ENCODE measurements around the gene IGF2BP2. TPM values are rescaled to one million over a fixed set of nuclear protein-coding genes. Genes with fewer than 3 reads are reported as not detected.
"Not testable (repeated sequence)": the region's sequence is repeated elsewhere in the genome, so short reads cannot be mapped to it uniquely, and the experiment has no call there.

IGF2BP2 gene
- total RNA-seq, 2 donors from 2014 or later: 12.8 to 14.2 TPM

DNA sequence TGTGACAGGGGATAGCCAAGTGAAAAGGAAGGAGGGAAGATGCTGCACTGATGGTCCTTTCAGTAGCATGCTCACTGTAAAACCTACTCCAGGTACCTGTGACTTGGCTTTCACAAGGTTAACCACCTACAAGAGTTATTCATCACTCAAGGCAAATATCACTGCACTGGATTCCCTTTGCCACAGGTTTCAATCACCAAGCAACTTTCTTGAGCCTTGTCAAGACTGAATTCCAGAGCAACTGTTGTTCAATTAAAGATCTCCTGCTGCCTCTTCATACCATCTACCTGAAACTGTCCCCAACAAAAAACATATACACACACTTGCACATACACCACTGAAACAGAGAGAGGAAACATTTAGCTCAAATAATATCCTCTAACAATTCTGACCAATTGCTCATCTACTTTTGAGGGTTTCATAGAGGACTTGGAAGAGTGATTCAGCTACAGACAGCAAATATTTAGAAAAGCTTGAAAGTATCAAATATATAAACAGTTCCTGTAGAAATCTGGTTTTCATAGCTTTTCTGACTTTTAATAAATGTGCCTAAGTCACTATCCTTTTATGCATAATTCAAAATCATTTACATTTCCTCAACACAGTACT lies 6.5 kb downstream of the IGF2BP2 start:
- DNase-seq: no peak
- intact Hi-C loops (cut with DNase I): no loop called here
- no peak for ATAC-seq

DNA sequence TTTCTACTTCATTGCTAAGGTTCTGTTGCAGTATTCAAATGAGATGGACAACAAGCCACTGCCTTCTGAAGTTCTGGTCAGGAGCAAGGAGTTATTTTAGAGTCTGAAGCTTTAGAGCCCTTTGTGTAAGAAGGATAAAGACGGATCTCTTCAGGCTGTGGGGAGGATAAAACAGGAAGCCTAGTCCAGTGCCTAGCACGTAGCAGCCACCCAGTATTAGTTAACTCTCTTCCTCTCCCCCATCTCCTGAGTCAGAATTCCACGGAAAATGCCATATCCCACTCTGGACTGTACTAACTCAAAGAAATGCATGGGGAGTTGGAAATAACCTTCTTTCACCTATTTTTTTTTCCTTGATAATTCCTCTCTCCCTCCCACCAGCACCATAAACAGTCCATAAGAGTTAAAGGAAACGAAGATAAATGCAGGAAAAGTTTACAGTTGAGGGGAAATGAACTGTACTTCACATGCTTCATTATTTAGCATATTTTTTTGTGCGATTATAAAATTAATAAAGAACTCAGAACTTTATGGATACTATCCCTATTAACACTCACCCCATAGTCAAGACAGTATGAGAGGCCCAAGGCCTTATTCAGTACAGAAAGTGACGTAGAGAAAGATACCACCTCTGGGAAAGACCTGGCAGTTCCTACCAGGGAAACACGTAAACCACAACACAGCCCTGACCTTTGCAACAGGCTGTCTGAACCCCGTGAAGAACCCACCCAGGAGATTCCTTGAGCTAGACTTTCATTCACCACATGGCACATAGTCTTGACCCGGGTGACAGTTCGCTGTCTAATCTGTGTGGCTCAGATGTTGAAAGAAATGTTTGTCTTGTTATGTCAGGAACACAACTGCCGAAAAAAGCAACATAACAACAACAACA lies 9.2 kb downstream of the IGF2BP2 start:
- intact Hi-C loops (cut with DNase I): no loop called here
- no peak for DNase-seq
- peak; percentile 50 to 79 for ATAC-seq

DNA sequence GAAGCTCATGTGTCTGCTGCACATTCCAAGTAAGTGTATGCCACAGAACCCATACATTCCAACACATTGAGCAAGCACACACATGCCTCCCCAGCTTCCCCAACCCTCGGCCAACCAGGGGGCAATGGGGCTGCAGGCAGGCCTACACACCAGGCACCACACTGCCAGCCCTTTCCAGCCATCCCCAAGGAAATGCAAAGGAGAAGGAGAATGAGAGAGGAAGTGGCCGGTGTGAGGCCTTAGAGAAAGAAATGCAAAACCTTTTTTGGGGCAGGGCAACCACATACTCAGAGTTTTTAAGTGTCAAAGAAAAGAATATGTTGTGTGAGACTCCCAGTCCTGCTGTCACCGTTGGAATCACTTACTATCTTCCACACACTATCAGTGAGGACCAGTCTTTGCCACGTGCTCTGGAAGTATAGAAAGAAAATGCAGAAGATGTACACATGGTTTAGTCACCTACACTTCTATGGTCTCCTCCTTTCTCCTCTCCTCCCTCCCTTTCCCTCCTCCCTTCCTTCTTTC lies 11.1 kb downstream of the IGF2BP2 start:
- intact Hi-C loops (cut with DNase I): no loop called here
- DNase-seq (no peak), ATAC-seq (no peak)

DNA sequence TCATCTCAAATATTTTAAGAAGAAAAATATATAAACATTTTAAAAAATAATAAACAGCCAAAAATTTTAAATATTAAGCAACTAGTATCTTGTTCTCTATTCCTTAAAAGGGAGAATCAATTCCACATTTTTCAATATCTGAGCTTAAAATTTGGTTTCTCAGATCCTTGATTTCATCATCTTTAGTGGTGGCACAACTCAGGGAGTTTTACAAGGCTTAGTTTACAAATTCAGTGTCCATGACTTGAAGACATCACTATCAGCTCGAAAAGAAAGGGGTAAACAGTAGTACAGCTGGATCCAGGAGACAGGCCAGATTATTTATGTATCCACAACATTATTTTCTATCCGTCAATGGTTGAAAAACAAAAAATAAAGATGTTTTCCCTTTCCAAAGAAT lies 11.6 kb downstream of the IGF2BP2 start:
- intact Hi-C loops (cut with DNase I): no loop called here

DNA sequence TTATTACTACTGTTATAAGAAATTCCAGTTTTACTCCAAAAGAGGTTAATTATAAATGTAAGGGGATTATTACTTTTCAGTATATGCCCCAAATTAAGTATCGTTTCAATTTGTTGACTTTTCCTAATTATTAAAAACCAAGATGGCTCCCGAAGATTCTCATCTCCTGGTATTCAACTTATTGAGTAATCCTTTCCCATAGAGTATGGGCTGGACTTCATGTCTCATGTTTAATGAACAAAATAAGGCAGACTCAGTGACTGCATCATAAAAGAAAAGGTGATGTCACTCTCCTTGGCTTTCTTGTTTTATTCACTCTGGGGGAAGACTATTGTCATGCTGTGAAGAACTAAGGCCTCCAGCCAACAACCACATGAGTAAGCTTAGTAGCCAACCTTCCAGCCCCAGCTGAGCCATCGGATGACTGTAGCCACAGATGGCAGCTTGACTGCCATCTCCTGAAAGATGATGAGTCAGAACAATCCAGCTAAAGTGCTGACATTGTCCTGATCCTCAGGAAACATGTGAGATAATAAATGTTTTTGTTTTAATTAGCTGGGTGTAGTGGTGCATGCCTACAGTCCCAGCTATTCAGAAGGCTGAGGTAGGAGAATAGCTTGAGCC lies 17.3 kb downstream of the IGF2BP2 start:
- intact Hi-C loops (cut with DNase I): no loop called here
- DNase-seq (no peak), ATAC-seq (no peak)

More for the DNA sequence above, 11.6 kb downstream of the IGF2BP2 start:
- ATAC-seq: no peak
- DNase-seq: no peak

DNA sequence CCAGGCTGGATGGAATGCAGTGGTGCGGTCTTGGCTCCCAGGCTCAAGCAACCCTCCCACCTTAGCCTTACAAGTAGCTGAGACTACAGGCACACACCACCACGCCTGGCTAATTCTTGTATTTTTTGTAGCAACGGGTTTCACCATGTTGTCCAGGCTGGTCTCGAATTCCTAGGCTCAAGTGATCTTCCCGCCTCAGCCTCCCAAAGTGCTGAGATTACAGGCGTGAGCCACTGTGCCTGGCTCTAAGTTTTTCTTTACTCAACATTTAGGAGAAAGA lies 26.1 kb downstream of the IGF2BP2 start:
- DNase-seq; intact Hi-C loops (cut with DNase I): not testable (repeated sequence)
- peak in 1 of 2 donors; percentile 18 for ATAC-seq

DNA sequence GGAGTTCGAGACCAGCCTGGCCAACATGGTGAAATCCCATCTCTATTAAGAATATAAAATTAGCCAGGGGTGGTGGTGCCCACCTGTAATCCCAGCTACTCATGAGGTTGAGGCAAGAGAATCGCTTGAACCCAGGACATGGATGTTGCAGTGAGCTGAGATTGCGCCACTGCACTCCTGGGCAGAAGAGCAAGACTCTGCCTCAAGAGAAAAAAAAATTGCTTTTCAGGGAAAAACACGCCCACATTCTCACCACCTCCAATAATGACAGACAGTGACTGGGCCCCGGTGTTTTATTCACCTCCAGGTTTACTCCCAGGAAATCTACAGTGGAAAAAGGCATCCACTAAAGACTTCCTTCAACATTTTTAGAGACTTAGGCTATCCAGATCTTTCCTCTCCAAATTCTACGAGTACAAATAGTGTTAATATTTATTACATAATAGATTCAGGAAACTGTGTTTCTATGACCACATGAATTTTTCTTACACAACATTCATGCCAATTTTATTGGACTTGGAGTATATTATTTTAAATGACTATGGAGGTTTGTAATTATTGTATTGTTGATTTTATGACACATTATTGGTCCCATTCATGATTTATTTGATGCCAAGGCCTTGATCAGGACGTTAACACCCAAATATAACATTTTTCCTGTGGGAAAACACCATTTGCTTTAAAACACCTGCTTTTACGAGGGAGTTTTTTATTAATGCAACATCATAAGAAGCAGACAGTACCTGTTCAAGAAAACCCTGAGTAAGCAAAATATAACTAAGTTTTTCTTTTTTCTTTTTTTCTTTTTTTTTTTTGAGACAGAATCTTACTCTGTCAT lies 26.6 kb downstream of the IGF2BP2 start:
- intact Hi-C loops (cut with DNase I): no loop called here
- DNase-seq (no peak), ATAC-seq (no peak)

DNA sequence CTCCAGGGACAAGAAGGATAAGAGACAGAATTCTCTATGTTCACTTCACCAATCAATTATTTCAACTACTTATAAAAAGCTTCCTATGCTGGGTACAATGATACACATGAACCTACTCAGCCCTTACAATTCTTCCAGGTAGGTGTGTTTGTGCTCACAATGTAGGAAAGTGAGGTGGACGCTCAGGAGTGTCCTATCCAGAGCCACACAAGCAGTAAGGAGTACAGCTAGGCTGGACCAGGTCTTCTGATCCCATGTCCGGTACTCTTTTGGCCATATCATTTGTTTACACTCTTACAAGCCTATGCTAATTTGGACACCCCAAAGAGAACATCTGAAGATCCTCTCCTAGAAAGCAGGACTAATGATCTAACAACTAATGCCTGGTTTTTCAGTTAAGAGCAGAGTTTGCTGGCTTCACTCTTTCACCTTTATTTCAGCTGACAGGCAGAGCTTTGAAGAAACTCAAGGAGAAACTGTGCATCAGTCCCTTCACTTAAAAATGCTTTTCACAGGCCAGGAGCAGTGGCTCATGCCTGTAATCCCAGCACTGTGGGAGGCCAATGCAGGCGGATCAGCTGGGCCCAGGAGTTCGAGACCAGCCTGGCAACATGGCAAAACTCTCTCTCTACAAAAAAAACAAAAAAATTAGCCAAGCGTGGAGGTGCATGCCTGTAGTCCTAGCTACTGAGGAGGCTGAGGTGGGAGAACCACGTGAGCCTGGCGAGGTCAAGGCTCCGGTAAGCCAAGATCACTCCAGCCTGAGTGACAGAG lies 27.5 kb downstream of the IGF2BP2 start:
- intact Hi-C loops (cut with DNase I): no loop called here
- DNase-seq (no peak), ATAC-seq (no peak)

DNA sequence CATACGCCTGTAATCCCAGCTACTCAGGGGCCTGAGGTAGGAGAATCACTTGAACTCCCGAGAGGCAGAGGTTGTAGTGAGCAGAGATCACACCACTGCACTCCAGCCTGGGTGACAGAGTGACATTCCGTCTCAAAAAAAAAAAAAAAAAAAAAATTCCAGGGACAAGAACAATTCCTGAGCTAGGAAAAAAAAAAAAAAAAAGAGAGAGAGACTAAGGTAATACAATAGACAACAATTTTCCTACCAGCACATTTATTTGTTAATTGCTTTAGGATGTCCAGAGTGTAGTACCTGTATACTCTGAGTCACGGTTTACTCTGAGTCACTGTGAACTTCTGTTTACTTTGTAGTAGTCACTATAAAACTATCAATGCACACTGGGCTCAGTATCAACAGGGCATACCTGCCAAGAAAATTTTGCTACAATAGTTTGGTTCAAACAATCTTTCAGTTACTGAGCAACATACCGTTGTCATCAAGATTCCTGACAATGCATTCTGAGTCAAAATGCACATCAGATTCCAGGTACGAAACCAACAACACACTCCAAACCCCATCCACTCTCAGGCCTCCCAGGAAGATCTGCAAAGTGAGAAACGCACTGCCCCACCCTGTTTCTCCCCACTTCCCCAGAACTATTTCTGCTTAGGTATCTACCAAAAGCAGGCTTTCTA lies 28.3 kb downstream of the IGF2BP2 start:
- intact Hi-C loops (cut with DNase I): no loop called here
- ATAC-seq: peak; percentile 27 to 90
- DNase-seq: no peak

DNA sequence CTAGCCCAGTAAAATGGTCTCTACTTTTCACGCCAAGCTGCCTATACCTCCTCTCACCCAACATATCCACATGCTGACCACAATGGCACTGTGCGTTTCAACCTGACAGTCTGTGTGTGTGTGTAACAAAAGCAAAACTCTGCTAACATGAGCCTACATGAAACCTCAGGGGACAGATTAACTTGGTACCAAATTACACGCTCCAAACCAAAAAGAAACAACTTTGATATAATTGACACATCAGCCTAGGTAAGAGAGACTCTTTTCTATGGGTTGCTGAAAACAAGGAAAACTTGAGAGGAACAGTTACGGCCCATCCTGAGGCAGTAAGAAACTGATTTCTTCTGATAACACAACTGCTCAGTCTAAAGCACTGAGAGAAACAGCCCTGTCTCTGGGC lies 31.5 kb downstream of the IGF2BP2 start:
- ATAC-seq (no peak), DNase-seq (no peak)
- intact Hi-C loops (cut with DNase I): no loop called here

DNA sequence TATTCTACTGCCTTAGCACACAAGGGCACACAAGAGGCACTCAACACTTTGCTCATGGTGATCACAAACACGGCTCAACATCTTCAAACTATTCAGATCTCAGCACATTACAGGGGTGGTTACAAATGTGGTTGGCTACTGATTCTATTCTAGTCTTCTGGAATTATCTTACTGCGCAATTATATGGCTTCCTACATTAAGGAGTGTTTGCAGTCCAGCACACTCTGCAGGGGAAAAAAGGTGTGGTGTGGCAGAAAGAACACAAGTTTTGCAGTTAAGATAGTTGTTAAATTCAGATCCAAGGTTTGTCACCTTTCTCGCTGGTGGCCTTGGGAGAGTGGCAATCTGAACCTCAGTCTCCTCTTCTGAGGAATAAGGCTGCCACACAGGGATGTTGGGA lies 31.9 kb downstream of the IGF2BP2 start:
- DNase-seq: no peak
- intact Hi-C loops (cut with DNase I): no loop called here
- ATAC-seq: no peak

DNA sequence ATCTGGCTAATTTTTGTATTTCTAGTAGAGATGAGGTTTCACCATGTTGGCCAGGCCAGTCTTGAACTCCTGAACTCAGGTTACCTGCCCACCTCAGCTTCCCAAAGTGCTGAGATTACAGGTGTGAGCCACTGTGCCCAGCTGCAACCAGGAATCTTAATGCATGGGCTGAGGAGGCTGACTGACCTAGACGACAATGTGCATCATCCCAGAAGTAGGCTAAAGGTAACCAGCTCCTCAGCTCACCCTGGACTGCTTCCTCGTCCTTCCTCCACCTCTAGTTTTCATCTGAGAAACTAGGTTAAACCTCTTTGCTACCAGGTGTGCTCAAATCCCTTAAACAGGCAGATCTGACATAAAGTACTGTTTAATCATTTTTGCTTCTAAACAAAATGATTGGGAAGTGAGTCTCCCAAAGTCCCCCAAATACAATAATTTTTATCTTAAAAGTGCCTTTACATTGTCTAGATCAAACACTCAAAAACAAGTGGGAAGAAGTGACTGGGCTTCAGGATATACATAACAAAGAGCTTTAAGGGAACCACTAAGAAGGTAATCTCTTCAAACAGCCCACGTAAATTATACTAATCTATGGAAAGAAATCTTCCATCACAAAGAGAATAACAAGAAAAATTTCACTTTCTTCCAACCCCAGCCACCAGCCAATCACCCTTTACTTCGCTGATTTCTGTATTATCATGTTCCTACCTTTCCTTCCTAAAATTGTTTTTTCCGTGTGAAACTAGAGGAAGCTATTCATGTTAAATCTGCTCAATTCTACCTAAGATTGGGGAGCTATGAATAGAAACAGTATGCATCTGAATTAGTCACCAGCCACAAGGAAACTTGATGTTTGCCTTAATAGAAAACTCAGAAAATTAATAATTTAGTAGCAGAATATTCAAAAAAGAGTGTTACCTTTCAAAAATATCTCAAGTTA lies 34.7 kb downstream of the IGF2BP2 start:
- no peak for DNase-seq
- intact Hi-C loops (cut with DNase I): no loop called here
- no peak for ATAC-seq

DNA sequence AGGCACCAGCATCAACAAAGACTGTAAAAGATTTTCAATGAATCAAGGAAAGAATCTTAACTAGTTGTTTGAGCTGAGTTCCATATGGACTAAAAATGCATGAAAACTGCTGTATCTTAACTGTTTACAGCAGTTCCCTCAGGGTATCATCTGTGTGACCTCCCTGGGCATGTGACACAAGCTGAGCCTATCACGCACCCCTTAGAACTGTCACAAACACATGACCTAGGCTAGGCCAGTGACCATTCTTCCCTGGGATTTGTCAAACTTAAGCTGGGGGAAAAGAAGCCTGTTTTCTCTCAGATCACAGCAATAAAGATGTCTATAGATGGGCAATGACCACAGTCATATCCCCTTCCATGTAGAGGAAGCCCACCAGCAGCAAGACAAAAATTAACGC lies 35.7 kb downstream of the IGF2BP2 start:
- intact Hi-C loops (cut with DNase I): no loop called here
- DNase-seq: no peak
- no peak for ATAC-seq

DNA sequence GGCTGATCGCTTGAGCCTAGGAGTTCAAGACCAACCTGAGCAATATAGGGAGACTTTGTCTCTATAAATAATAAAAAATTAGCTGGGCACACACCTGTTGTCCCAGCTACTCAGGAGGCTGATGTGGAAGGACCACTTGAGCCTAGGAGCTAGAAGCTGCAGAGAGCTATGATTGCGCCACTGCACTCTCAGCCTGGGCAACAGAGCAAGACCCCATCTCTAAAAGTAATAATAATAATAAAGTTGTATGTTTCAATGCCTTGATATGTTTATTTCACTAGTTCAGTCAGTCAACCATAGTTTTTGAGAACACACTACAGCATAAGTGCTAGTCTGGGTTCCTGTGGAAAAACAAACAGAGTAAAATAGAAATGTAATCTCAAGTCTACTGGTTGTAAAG lies 36.5 kb downstream of the IGF2BP2 start:
- ATAC-seq: no peak
- no peak for DNase-seq
- intact Hi-C loops (cut with DNase I): no loop called here

DNA sequence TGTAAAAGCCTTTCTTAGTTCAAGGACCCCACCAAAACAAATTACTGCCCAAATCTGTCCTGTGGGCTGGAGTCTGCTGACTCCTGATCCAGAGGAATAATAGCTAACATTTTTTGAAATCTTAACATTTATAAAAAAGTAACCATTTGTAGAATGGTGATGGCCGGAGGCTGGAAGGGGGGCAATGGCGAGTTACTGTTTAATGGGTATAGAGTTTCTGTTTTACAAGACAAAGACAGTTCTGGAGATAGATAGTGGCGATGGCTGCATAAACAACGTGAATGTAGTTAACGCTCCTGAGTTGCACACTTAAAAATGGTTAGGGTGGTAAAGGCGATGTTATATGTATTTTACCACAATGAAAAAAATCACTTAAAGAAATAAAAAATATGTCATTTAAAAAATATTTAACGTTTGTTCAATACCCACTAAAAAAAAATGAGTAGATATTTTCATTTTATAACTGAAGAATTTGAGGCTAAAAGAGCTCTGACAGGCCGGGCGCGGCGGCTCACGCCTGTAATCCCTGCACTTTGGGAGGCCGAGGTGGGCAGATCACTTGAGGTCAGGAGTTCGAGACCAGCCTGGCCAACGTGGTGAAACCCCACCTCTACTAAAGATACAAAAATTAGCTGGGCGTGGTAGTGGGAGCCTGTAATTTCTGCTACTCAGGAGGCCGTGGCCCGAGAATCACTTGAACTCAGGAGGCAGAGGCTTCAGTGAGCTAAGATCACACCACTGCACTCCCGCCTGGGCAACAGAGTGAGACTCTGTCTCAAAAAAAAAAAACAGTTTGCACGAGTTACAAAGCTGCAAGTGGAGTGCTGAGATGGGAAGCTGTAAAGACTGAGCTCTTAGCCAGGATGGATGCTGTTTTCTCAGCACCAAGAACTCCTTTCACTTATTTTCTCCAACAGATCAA lies 37.6 kb downstream of the IGF2BP2 start:
- intact Hi-C loops (cut with DNase I): no loop called here
- ATAC-seq (no peak), DNase-seq (no peak)

DNA sequence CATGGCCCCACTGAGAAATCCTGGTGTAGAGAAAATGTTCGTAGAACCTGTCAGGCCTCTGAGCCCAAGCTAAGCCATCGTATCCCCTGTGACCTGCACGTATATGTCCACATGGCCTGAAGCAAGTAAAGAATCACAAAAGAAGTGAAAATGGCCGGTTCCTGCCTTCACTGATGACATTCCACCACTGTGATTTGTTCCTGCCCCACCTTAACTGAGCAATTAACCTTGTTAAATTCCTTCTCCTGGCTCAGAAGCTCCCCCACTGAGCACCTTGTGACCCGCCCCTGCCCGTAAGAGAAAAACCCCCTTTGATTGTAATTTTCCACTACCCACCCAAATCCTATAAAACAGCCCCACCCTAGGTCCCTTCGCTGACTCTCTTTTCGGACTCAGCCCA lies 38.6 kb downstream of the IGF2BP2 start:
- intact Hi-C loops (cut with DNase I); DNase-seq; ATAC-seq: not testable (repeated sequence)
